NCI-H2227 treated with DMSO at 0.1 percent for 48 hours (cell line): ENCODE measurements around the gene PDE8B.

Experiments
- DNase-seq: peaks from one replicate; lab custom pipeline; 2025; lab: John Stamatoyannopoulos, UW

Gene PDE8B

GRCh38 chr5:77321793-77322394 lies 111.4 kb downstream of the PDE8B start:
- no peak for DNase-seq

GRCh38 chr5:77322406-77322805 lies 111.9 kb downstream of the PDE8B start:
- DNase-seq, result no peak

GRCh38 chr5:77325921-77326541 lies 115.6 kb downstream of the PDE8B start:
- no peak for DNase-seq

- DNase-seq, result no peak
Measured at GRCh38 chr5:77326986-77327734, 116.7 kb downstream of the PDE8B start.

- DNase-seq, result no peak
Measured at GRCh38 chr5:77328930-77329647, 118.6 kb downstream of the PDE8B start.

DNA sequence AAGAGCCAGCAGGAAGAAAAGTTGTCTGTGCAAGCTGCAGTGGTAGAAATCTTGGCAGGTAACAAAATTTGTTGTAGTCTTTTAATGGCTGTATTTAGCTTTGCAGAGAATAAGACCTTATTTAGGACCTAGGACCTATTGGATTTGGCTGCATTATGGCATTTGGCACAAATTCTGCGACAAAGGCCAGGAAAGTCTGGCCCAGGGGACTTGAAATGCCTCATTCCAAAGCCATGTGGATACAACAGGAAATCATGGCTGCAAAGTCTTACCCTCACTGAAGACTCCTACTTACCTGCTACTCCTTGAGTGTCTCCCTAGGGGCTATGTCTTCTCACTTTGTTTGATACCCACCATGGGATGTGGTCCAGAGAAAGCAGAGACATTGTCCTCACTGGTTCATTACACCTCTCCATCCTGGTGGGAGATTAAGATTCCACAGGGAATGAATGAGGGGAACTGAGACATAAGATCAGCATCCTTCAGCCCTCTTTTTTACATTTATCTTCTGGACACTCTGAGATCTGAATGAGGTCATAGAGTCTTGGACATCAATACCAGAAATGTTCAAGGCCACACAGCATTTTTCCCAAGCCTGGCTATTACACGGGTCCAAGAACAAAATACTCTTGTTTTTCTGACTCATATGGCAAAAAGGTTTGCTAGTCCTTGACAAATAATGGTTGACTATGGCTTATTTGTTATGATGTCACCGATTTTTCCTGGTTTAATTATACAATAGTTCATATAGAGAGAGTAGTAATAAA lies 119.4 kb downstream of the PDE8B start:
- DNase-seq, result no peak

- no peak for DNase-seq
Measured at GRCh38 chr5:77333036-77333435, 122.6 kb downstream of the PDE8B start.

GRCh38 chr5:77333451-77334123 lies 123.1 kb downstream of the PDE8B start:
- DNase-seq, result no peak

- DNase-seq, result no peak
Measured at GRCh38 chr5:77337246-77337645, 126.8 kb downstream of the PDE8B start.

GRCh38 chr5:77337686-77338085 lies 127.2 kb downstream of the PDE8B start:
- no peak for DNase-seq

DNA sequence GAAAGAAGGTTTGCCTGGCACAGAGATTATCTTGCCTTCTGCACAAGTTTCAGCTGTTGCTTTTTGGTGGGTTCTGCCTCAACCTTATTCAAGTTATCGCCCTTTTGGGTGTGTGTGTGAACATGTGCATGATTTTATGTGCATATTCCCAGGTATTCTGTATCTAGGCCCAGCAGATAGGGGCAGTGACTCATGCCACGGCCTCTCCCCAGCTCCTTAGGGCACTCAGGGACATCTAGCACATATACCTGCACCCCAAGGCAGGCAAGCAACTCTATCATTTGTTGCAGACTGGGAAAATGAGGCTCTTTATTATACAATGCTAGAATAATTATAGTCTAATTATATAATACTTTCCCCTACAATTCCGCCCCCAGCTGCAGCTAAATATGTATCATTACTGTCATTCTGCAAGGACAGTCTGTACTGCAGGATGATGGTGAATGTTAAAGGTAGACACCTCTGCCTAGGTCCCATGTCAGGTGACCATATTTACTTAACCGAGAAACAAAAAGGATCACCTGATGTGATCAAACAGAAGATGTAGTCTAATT lies 128.9 kb downstream of the PDE8B start:
- no peak for DNase-seq

DNA sequence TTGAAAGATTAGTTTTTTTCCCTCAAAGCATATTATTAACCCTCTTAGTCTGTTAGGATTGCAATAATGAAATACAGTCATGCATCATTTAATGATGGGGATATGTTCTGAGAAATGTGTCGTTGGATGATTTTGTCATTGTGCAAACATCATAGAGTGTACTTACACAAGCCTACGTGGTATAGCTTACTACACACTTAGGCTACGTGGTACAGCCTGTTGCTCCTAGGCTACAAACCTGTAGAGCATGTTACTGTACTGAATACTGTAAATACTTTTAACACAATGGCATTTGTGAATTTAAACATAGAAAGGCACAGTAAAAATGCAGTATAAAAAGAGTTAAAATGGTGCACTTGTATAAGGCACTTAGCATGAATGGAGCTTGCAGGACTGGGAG lies 132.7 kb downstream of the PDE8B start:
- no peak for DNase-seq

- DNase-seq, result no peak
Measured at GRCh38 chr5:77347435-77348098, 137.1 kb downstream of the PDE8B start.

GRCh38 chr5:77353251-77353650 lies 142.8 kb downstream of the PDE8B start:
- DNase-seq, result no peak

DNA sequence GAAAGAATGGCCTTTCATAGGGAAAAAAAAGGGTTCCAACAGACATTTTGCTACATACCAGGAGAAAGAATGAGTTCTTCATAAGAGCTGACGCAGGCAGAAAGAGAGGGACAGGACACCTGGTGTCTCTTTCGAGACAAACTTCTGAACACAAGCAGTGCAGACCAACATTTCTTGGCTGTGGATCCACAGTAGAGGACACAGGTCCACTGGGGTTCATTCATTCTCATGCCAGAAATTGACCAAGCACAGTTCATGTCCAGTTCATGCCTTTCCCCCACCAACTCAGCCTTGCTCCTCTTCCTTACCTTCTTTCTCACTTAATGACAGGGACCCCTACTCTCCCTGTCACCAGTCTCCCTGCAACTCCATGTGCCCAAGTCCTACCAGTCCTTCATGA lies 144.0 kb downstream of the PDE8B start:
- no peak for DNase-seq

DNA sequence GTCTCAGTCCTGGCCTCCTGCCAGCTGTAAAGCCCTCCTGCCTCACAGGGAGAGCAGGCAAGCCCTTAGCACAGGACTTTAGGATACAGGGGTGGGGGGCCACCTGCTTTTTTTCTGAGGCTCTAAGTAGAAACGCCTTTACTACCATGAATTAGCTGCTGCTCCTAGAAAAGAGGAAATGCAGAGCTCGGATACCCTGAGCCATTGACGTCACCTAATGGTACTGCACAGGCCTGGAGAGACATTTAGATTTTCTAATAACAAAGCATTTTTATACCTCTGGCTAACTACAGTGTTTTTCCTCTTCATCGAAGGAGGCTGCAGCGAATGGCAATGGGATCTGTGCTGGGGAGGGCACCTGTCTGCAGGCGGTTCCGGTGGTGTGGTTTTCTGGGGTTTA lies 144.6 kb downstream of the PDE8B start:
- DNase-seq, result no peak

GRCh38 chr5:77355751-77356150 lies 145.3 kb downstream of the PDE8B start:
- no peak for DNase-seq

DNA sequence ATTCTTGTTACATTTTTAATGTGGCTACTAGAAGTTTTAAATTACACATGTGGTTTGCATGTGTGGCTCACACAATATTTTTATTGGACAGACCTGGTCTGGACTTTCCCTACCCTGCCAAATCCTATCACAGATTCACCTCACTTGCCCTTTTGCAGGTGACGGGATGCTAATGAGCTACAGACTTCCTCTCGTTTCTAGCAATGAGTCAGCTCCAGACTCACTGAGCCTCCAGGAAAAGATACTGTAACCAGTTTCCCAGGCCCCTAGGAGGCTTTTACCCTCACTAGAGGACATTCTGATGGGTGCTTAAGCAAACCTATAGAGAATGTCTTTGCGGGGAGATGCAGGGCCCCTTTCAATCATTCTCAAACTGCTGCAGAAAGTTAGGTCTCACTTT lies 146.3 kb downstream of the PDE8B start:
- no peak for DNase-seq

- no peak for DNase-seq
Measured at GRCh38 chr5:77358255-77359205, 148.1 kb downstream of the PDE8B start.
